ENCODE data around the gene GLMN.

Gene GLMN

DNA sequence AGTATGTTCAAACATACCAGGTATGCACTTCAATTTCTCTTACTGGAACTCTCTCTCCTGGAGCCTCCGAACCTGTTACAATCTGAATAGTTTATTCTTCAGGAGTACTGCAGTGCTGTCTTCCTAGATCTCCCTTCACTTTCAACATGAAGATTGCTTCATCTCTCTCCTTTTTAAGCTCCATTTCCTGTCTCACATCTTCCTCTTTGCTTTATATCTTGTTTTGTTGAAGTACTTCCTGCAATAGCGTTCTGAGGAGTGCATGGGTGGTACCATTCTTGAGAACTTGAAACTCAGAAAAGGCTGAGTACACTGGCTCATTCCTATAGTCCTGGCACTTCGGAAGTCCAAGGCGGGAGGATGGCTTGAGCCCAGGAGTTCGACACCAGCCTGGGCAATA, 96.8 kb downstream of the GLMN start:
- no peak for DNase-seq (ENCODE audit: extremely low read depth in 1 of 2, low read depth in 1 of 2)

All from activated CD8-positive, alpha-beta memory T cell treated with anti-CD3 and anti-CD28 coated beads for 1 hour (primary cell).